CD4-positive, alpha-beta T cell (primary cell): Measurements from ENCODE around the gene C12orf56. TPM values are rescaled to one million over a fixed set of nuclear protein-coding genes. Genes with fewer than 3 reads are reported as not detected.

Source experiments
- ATAC-seq: fragments of 200-7000 bp; cut with Tn5 transposase; one replicate; pipeline ENCODE4 v1.10.0; 2022; ENCODE audit warnings: mild to moderate bottlenecking; ENCODE audit not compliant: poor library complexity
- CTCF ChIA-PET: fragments of 350-600 bp; sonication (Branson Sonifier 250); formaldehyde crosslinking; loops from one replicate; lab custom pipeline; 2021; ENCODE audit warnings: antibody characterized with exemption, inconsistent platforms; lab: Charles Lee
- POLR2A ChIA-PET: fragments of 350-600 bp; sonication (Branson Sonifier 250); formaldehyde crosslinking; loops from one replicate; lab custom pipeline; 2021; ENCODE audit warnings: antibody characterized with exemption, inconsistent platforms; lab: Charles Lee
- DNase-seq, 14 experiments: peaks; one replicate each; pipeline ENCODE4 v3.0.0-alpha.2; 2013 to 2020; ENCODE audit warnings: mixed read lengths in 2 of 14
- H3K27ac ChIP-seq, 2 donors: one replicate each; pipeline versions ENCODE4 v1.5.1 to v1.7.0; 2013; ENCODE audit warnings: low read length in 2 of 2, low read depth in 1 of 2, mild to moderate bottlenecking in 1 of 2
- H3K27me3 ChIP-seq, 2 experiments: 1 replicate in 1 of 2; 2 replicates in 1 of 2; pipeline versions ENCODE4 v1.6.1 to v1.7.0; 2013; ENCODE audit warnings: low read length in 2 of 2, control low read depth in 1 of 2, mild to moderate bottlenecking in 1 of 2, moderate library complexity in 1 of 2; ENCODE audit not compliant: insufficient read depth in 2 of 2, control insufficient read depth in 1 of 2
- H3K36me3 ChIP-seq: one replicate; pipeline ENCODE4 v1.6.1; 2013; ENCODE audit warnings: low read length, control low read depth; ENCODE audit not compliant: insufficient read depth
- H3K4me1 ChIP-seq: one replicate; pipeline ENCODE4 v1.6.1; 2013; ENCODE audit warnings: low read length, control low read depth; ENCODE audit not compliant: insufficient read depth
- H3K4me3 ChIP-seq: one replicate; pipeline ENCODE4 v1.5.1; 2013; ENCODE audit warnings: mild to moderate bottlenecking, low read length, moderate library complexity
- H3K9me3 ChIP-seq, 2 experiments: 1 replicate in 1 of 2; 2 replicates in 1 of 2; pipeline versions ENCODE4 v1.6.1 to v1.7.0; 2013; ENCODE audit warnings: low read length in 2 of 2, mild to moderate bottlenecking in 2 of 2, control low read depth in 1 of 2, moderate library complexity in 1 of 2; ENCODE audit not compliant: control insufficient read depth in 1 of 2, insufficient read depth in 1 of 2
- H3K27ac Mint-ChIP-seq: one replicate; pipeline ENCODE4 v1.8.0; 2020; ENCODE audit warnings: mixed read lengths
- H3K27me3 Mint-ChIP-seq: one replicate; pipeline ENCODE4 v1.8.0; 2021; ENCODE audit warnings: mixed read lengths
- H3K36me3 Mint-ChIP-seq: one replicate; pipeline ENCODE4 v1.8.0; 2021; ENCODE audit warnings: low read depth, mixed read lengths
- H3K4me1 Mint-ChIP-seq: one replicate; pipeline ENCODE4 v1.8.0; 2021; ENCODE audit warnings: low read depth, mixed read lengths
- H3K4me3 Mint-ChIP-seq: one replicate; pipeline ENCODE4 v1.8.0; 2020; ENCODE audit warnings: mild to moderate bottlenecking, mixed read lengths
- H3K9me3 Mint-ChIP-seq: one replicate; pipeline ENCODE4 v1.8.0; 2020; ENCODE audit warnings: mixed read lengths
- intact Hi-C, 2 experiments: fragments of 100-400 bp; cut with DNase I in 1 of 2; cut with micrococcal nuclease in 1 of 2; formaldehyde crosslinking; loops; one replicate each; pipeline versions ENCODE4 v1.15.1 to v1.9.0; 2023 to 2025; cut with DNase I, micrococcal nuclease
- total RNA-seq, 174 experiments: library from RNA in 2 of 174; stranded (reverse) in 2 of 174; gene quantifications; one replicate each; pipeline ENCODE4 v1.2.3 and lab custom pipeline; 2021 to 2026
- TF ChIP-seq, protein P1 (sequence below): fragments of 200-600 bp; IDR thresholded peaks from one replicate; pipeline ENCODE4 v1.8.0; 2022; ENCODE audit warnings: antibody characterized with exemption, mild to moderate bottlenecking

C12orf56 gene
- total RNA-seq, 2 experiments from 2014 or later, result 0.08 to 0.17 TPM

DNA sequence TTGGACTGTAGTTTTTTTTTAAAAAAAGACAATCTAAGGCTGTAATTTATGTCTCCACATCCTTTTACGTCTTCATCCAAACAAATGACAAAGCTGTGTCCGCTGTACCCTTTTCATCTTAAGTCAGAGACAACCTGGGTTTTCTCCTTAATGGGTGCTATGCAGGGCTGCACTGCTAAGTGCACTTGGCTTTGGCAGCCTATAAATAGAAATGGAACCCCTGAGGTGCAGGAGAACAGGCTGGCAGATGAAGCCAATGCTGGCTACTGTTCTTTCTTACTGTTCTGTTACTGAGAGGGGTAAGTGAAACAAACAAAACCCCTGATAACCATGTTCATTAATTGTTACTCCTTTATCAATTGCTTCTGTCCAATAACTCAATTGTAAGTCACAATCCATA is 121.4 kb downstream of the C12orf56 start:
- Mint-ChIP-seq H3K27ac (no peak overlapping the region), H3K4me3 (no peak overlapping the region), H3K4me1 (no peaks in the 10 kb centered on the region), H3K36me3 (no peaks in the 10 kb centered on the region), H3K27me3 (no peaks in the 10 kb centered on the region), H3K9me3 (no peaks in the 10 kb centered on the region)
- ATAC-seq (no peak), DNase-seq (no peak)
- CTCF ChIA-PET, result interaction anchor here (0.7 kb wide), 1 partner anchor 818 kb away, joined by 4 read pairs; no protein-coding TSS in a partner anchor
- H3K9me3 ChIP-seq, result no peaks in the 10 kb centered on the region
- no peak overlapping the region for H3K4me3 ChIP-seq
- POLR2A ChIA-PET, result no interaction called here
- H3K4me1 ChIP-seq, result no peaks in the 10 kb centered on the region
- TF ChIP-seq, protein P1, sequence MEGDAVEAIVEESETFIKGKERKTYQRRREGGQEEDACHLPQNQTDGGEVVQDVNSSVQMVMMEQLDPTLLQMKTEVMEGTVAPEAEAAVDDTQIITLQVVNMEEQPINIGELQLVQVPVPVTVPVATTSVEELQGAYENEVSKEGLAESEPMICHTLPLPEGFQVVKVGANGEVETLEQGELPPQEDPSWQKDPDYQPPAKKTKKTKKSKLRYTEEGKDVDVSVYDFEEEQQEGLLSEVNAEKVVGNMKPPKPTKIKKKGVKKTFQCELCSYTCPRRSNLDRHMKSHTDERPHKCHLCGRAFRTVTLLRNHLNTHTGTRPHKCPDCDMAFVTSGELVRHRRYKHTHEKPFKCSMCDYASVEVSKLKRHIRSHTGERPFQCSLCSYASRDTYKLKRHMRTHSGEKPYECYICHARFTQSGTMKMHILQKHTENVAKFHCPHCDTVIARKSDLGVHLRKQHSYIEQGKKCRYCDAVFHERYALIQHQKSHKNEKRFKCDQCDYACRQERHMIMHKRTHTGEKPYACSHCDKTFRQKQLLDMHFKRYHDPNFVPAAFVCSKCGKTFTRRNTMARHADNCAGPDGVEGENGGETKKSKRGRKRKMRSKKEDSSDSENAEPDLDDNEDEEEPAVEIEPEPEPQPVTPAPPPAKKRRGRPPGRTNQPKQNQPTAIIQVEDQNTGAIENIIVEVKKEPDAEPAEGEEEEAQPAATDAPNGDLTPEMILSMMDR, result no peak
- H3K27ac ChIP-seq, result no peak overlapping the region
- H3K27me3 ChIP-seq, result no peaks in the 10 kb centered on the region
- intact Hi-C loops, result no loop called here
- no peaks in the 10 kb centered on the region for H3K36me3 ChIP-seq

DNA sequence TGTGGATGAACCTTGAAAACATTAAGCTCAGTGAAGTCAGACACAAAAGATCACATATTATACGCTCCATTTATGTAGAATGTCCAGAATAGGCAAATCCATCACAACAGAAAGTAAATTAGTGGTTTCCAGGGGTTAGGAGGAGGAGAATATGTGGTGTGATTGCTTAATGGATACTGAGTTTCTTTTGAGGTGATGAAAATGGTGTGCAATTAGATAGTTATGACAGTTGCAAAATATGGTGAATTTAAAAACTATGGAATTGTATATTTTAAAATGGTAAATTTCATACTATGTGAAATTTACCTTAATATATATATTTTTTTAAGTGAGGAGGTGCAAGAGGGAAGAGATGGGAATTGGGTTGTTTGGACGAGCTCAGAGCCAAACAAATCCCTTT is 122.1 kb downstream of the C12orf56 start:
- Mint-ChIP-seq H3K4me1 (no peaks in the 10 kb centered on the region), H3K9me3 (no peaks in the 10 kb centered on the region), H3K4me3 (no peak overlapping the region), H3K27me3 (no peaks in the 10 kb centered on the region), H3K36me3 (no peaks in the 10 kb centered on the region), H3K27ac (no peak overlapping the region)
- DNase-seq (no peak), ATAC-seq (no peak)
- H3K9me3 ChIP-seq, result no peaks in the 10 kb centered on the region
- H3K27me3 ChIP-seq, result no peaks in the 10 kb centered on the region
- intact Hi-C loops, result no loop called here
- no peak overlapping the region for H3K4me3 ChIP-seq
- POLR2A ChIA-PET, result no interaction called here
- H3K27ac ChIP-seq, result no peak overlapping the region
- no peaks in the 10 kb centered on the region for H3K4me1 ChIP-seq
- CTCF ChIA-PET, result no interaction called here
- no peaks in the 10 kb centered on the region for H3K36me3 ChIP-seq
- TF ChIP-seq, protein P1, result no peak

DNA sequence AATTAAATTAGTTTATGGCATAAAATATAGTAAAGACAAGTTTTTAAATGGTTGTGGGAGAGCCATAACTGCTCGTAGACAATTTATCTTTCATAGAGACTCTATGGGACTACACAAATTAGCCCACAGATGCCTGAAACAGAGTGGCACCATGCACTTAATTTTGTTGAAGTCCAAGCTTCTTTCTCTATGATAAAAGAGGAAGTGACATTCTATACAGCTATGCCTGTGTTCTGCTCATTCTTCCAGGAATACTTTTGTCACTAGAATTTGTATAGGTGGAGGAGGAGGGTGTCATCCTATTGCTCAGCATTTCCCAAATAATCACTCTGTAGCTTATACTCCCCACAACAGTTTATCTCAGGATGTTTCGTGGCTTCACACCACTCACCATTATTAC is 124.7 kb downstream of the C12orf56 start:
- Mint-ChIP-seq H3K4me1 (no peaks in the 10 kb centered on the region), H3K36me3 (no peaks in the 10 kb centered on the region), H3K27ac (no peak overlapping the region), H3K27me3 (no peaks in the 10 kb centered on the region), H3K9me3 (no peaks in the 10 kb centered on the region), H3K4me3 (no peak overlapping the region)
- no peak overlapping the region for H3K4me3 ChIP-seq
- DNase-seq, result no peak
- no peaks in the 10 kb centered on the region for H3K36me3 ChIP-seq
- TF ChIP-seq, protein P1, result no peak
- H3K27me3 ChIP-seq, result no peaks in the 10 kb centered on the region
- no peak overlapping the region for H3K27ac ChIP-seq
- H3K4me1 ChIP-seq, result no peaks in the 10 kb centered on the region
- no peak for ATAC-seq
- POLR2A ChIA-PET, result interaction anchor here (0.6 kb wide), 1 partner anchor 44 kb away, joined by 3 read pairs; no protein-coding TSS in a partner anchor
- no peaks in the 10 kb centered on the region for H3K9me3 ChIP-seq
- CTCF ChIA-PET, result interaction anchor here (0.6 to 1.0 kb wide), 2 partner anchors 8 to 432 kb away, joined by 3 read pairs; no protein-coding TSS in a partner anchor
- intact Hi-C loops, result no loop called here
